ENCODE measurements around the gene AMOTL2.

DNA sequence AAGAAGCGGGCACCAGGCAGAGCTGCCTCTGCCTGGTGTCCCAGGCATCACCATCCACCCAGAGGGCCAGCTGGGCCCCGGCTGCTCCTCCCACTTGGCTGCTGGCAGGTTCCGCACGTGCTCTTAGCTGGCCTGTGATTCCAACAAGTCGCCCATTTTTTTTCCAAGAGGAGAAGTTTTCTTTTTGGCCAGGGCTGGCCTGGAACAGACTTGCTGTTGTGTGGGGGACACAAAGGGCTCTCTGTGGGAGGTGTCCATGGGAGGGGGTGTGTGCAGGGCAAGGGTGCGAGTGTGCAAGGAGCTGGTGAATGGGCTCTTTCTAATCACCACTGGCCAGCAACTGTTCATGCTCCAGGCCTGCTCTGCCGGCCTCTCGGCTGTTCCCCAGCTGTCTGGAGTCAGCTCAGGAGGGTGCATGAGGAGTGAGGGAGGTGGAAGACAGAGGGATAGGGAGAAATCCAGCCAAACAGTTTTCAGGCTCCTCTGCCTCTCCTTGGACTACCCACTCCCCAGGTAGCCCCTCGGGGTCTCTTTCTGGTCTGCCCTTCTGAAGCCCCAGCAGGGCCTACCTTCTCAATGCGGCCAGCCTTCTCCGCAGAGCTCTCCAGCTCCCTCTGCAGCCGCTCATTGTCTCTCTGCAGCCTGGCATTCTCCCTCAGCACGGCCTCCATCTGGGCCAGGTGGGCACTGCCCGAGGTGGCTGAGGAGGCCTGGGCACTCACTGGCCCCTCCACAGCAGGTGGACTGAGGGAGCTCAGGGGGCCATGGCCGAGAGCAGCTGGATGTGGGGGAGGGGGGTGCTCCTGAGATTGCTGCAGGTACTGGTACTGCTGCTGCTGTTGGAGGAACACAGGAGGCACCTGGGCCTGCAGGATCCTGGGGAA lies 7.1 kb downstream of the AMOTL2 start:
- TF ChIP-seq, protein P1, sequence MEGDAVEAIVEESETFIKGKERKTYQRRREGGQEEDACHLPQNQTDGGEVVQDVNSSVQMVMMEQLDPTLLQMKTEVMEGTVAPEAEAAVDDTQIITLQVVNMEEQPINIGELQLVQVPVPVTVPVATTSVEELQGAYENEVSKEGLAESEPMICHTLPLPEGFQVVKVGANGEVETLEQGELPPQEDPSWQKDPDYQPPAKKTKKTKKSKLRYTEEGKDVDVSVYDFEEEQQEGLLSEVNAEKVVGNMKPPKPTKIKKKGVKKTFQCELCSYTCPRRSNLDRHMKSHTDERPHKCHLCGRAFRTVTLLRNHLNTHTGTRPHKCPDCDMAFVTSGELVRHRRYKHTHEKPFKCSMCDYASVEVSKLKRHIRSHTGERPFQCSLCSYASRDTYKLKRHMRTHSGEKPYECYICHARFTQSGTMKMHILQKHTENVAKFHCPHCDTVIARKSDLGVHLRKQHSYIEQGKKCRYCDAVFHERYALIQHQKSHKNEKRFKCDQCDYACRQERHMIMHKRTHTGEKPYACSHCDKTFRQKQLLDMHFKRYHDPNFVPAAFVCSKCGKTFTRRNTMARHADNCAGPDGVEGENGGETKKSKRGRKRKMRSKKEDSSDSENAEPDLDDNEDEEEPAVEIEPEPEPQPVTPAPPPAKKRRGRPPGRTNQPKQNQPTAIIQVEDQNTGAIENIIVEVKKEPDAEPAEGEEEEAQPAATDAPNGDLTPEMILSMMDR (IDR thresholded peaks at IDR 0.05) = no peak
- no peak for TF ChIP-seq POLR2A (IDR thresholded peaks at IDR 0.05)
